ENCODE measurements around the gene UROC1.

- TF ChIP-seq, protein P1, sequence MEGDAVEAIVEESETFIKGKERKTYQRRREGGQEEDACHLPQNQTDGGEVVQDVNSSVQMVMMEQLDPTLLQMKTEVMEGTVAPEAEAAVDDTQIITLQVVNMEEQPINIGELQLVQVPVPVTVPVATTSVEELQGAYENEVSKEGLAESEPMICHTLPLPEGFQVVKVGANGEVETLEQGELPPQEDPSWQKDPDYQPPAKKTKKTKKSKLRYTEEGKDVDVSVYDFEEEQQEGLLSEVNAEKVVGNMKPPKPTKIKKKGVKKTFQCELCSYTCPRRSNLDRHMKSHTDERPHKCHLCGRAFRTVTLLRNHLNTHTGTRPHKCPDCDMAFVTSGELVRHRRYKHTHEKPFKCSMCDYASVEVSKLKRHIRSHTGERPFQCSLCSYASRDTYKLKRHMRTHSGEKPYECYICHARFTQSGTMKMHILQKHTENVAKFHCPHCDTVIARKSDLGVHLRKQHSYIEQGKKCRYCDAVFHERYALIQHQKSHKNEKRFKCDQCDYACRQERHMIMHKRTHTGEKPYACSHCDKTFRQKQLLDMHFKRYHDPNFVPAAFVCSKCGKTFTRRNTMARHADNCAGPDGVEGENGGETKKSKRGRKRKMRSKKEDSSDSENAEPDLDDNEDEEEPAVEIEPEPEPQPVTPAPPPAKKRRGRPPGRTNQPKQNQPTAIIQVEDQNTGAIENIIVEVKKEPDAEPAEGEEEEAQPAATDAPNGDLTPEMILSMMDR (IDR thresholded peaks at IDR 0.05): no peak
- TF ChIP-seq ZFX (IDR thresholded peaks at IDR 0.05; ENCODE audit: borderline replicate concordance): no peak
These were observed 57.2 kb downstream of the UROC1 start for GRCh38 chr3:126460381-126460780.

Data from 22Rv1 (cell line).